Smooth muscle cell (in vitro differentiated cells): ENCODE measurements around the gene CNN1. TPM values are rescaled to one million over a fixed set of nuclear protein-coding genes. Genes with fewer than 3 reads are reported as not detected.
A peak's percentile ranks its signal among the peaks of the same experiment; 100 is the strongest.

Source experiments
- DNase-seq: peaks from one replicate; lab custom pipeline; 2025; ENCODE audit not compliant: unreplicated experiment; lab: John Stamatoyannopoulos, UW
- H2AFZ ChIP-seq: fragments of 200-600 bp; sonication (generic); 2 replicates; pipeline ENCODE4 v1.6.0; 2016; ENCODE audit warnings: antibody characterized with exemption, low read depth, mild to moderate bottlenecking
- H3F3A ChIP-seq: fragments of 200-600 bp; sonication (generic); 2 replicates; pipeline ENCODE4 v1.6.0; 2017; ENCODE audit warnings: antibody characterized with exemption, low read depth
- H3K27ac ChIP-seq: fragments of 200-600 bp; sonication (generic); 2 replicates; pipeline ENCODE4 v1.5.1; 2016; ENCODE audit warnings: low read depth, mild to moderate bottlenecking
- H3K27me3 ChIP-seq: fragments of 200-600 bp; sonication (generic); 2 replicates; pipeline ENCODE4 v1.6.1; 2016; ENCODE audit warnings: low read depth, mild to moderate bottlenecking
- H3K36me3 ChIP-seq: fragments of 200-600 bp; sonication (generic); 2 replicates; pipeline ENCODE4 v1.5.1; 2016; ENCODE audit warnings: low read depth
- H3K4me1 ChIP-seq: fragments of 200-600 bp; sonication (generic); 2 replicates; pipeline ENCODE4 v1.5.1; 2016; ENCODE audit warnings: low read depth
- H3K4me2 ChIP-seq: fragments of 200-600 bp; sonication (generic); 2 replicates; pipeline ENCODE4 v1.6.0; 2016; ENCODE audit warnings: mild to moderate bottlenecking
- H3K4me3 ChIP-seq: fragments of 200-600 bp; sonication (generic); 2 replicates; pipeline ENCODE4 v1.5.1; 2016; ENCODE audit warnings: mild to moderate bottlenecking
- H3K79me2 ChIP-seq: fragments of 200-600 bp; sonication (generic); 2 replicates; pipeline ENCODE4 v1.6.0; 2016; ENCODE audit warnings: low read depth, mild to moderate bottlenecking
- H3K9ac ChIP-seq: fragments of 200-600 bp; sonication (generic); 2 replicates; pipeline ENCODE4 v1.6.0; 2016; ENCODE audit warnings: low read depth
- H3K9me3 ChIP-seq: fragments of 200-600 bp; sonication (generic); replicated peaks from 2 replicates; pipeline ENCODE4 v1.5.1; 2016; ENCODE audit warnings: low read depth
- H4K20me1 ChIP-seq: fragments of 200-600 bp; sonication (generic); 2 replicates; pipeline ENCODE4 v1.6.0; 2016; ENCODE audit warnings: low read depth
- CTCF ChIP-seq: fragments of 200-600 bp; sonication (generic); IDR thresholded peaks from 2 replicates; pipeline ENCODE4 v1.5.1; 2017; ENCODE audit warnings: borderline replicate concordance, mild to moderate bottlenecking, antibody characterized with exemption; ENCODE audit not compliant: insufficient read depth, poor library complexity, severe bottlenecking
- WGBS: methylation state at CpG from one replicate; pipeline ENCODE4 v1.1.7; 2016; ENCODE audit warnings: low lambda C conversion rate; 5-methylcytosine and 5-hydroxymethylcytosine counted together
- polyA plus RNA-seq: library from polyadenylated mRNA; unstranded; fragments of >200 nt; fragmentation: Nextera tagmentation; extraction: Ambion mirVana; gene quantifications from 2 replicates; pipeline ENCODE4 v1.2.1, GENCODE V29; 2016
- total RNA-seq: library from RNA; depleted of rRNA; stranded (reverse); fragments of >200 nt; gene quantifications from 2 replicates; pipeline ENCODE4 v1.2.3, GENCODE V29; 2014

The CNN1 gene
- total and polyA plus RNA-seq, 2 experiments from 2014 or later = 72.8 to 99.5 TPM

DNA sequence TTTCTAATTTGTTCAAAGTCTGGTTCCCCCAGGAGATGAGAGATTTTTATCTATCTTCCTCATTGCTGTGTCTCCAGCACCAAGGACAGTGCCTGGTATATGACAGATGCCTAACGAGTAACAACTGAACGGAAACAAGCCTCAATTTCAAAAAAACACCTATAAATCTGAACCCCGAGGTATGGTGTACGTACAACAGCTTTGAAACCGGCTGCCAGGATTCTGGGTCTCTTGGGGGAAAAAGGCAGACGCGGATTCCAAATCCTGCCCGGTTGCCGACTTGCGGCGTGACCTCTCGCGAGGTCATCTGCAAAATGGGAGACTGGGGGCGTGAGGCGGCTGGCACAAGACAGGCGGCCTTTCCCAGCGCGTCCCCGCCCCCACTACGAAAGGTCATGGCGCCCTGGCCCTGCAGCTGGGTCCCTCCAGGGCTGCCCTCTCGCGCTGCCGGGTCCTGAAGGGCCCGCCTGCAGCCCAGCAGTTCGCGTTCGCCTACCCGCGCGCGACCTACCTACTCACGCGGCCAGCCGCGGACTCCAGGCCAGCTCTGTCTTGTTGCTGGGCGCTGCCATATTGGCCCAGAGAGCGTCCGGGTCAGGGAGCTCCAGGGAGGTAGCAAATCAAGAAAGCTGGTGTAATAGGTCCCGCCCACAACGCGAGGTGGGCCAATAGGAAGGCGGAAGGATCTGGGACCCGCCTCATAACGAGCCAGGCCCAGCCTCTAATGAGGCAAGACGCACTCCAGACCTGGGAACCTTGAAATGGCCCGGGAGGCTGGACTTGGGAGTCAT lies 9.9 kb upstream of the CNN1 start, which contains the start of gene ECSIT:
ECSIT (minus strand) TSS at position 584 of the 791 bp plus-strand sequence. CDS start 9,964 bp downstream, outside the sequence.
- H3K79me2 ChIP-seq = peaks cover 11% of the 10 kb centered on the region
- WGBS = under 1% methylated on average over 47 of the region's 47 CpGs
- H3K27ac ChIP-seq = peak within 1 kb of the TSS; percentile 95
- H3K4me2 ChIP-seq = peak within 1 kb of the TSS; percentile 85
- peak within 1 kb of the TSS; percentile 90 for H3K9ac ChIP-seq
- H3K9me3 ChIP-seq = no peaks in the 10 kb centered on the region
- H2AFZ ChIP-seq = peak within 1 kb of the TSS; percentile 34
- peaks cover 7% of the 10 kb centered on the region for H4K20me1 ChIP-seq
- H3K4me1 ChIP-seq = peaks cover 10% of the 10 kb centered on the region
- DNase-seq = peak; percentile 93
- peaks cover 4% of the 10 kb centered on the region for H3F3A ChIP-seq
- H3K4me3 ChIP-seq = peak within 1 kb of the TSS; percentile 76
- no peaks in the 10 kb centered on the region for H3K27me3 ChIP-seq
- no peak for TF ChIP-seq CTCF
- H3K36me3 ChIP-seq = no peaks in the 10 kb centered on the region

DNA sequence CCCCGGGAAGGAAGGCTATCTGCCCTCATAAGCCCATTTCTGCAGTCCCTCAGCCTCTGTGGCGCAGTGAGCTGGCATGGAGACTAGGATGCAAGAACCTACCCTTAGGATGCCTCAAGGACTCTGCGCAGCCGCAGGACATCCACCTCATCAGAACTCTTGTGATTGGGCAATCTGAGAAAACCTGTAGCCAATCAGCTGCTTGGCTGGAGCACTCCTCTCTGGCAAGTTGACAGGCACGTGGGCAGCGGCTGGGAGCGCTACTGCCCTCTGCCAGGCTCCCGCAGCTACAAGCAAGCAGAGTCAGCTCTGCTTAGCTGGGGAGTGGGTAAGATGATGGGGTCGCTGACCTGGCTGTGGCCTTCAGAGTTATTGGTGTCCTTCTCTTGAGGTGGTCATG lies 8.2 kb upstream of the CNN1 start:
- Histone ChIP-seq H3K27ac (no peak overlapping the region), H3K4me2 (no peak overlapping the region), H4K20me1 (peaks cover 7% of the 10 kb centered on the region), H3F3A (peaks cover 14% of the 10 kb centered on the region), H2AFZ (no peak overlapping the region), H3K36me3 (no peaks in the 10 kb centered on the region), H3K27me3 (no peaks in the 10 kb centered on the region), H3K79me2 (peaks cover 11% of the 10 kb centered on the region), H3K9me3 (no peaks in the 10 kb centered on the region), H3K4me3 (no peak overlapping the region), H3K9ac (no peak overlapping the region), H3K4me1 (peaks cover 10% of the 10 kb centered on the region)
- 35% methylated on average over 9 of the region's 9 CpGs for WGBS
- no peak for DNase-seq
- no peak for TF ChIP-seq CTCF

GRCh38 chr19:11534538-11534937 lies 4.1 kb upstream of the CNN1 start:
- WGBS = 93% methylated on average over 1 of the region's 1 CpG
- peaks cover 37% of the 10 kb centered on the region for H3F3A ChIP-seq
- no peaks in the 10 kb centered on the region for H3K9me3 ChIP-seq
- no peak overlapping the region for H3K4me3 ChIP-seq
- no peaks in the 10 kb centered on the region for H4K20me1 ChIP-seq
- H3K4me2 ChIP-seq = no peak overlapping the region
- DNase-seq = no peak
- peaks cover 10% of the 10 kb centered on the region for H3K4me1 ChIP-seq
- no peak for TF ChIP-seq CTCF
- H3K36me3 ChIP-seq = no peaks in the 10 kb centered on the region
- no peaks in the 10 kb centered on the region for H3K79me2 ChIP-seq
- no peak overlapping the region for H2AFZ ChIP-seq
- H3K9ac ChIP-seq = no peak overlapping the region
- H3K27ac ChIP-seq = no peak overlapping the region
- no peaks in the 10 kb centered on the region for H3K27me3 ChIP-seq
